WTC11 (cell line): ENCODE data around the gene CD101. TPM values are rescaled to one million over a fixed set of nuclear protein-coding genes. Genes with fewer than 3 reads are reported as not detected.

Experiments used
- ATAC-seq: fragments of 200-7000 bp; cut with Tn5 transposase; 2 replicates; pipeline ENCODE4 v1.10.0; 2021; ENCODE audit warnings: mild to moderate bottlenecking, moderate library complexity
- CTCF ChIA-PET: fragments of 300-600 bp; sonication (Branson Sonifier 250); formaldehyde crosslinking; loops from one replicate; lab custom pipeline; 2021; ENCODE audit warnings: antibody characterized with exemption; lab: Charles Lee
- POLR2A ChIA-PET: fragments of 350-600 bp; sonication (Branson Sonifier 250); formaldehyde crosslinking; loops from one replicate; lab custom pipeline; 2021; ENCODE audit warnings: antibody characterized with exemption; lab: Charles Lee
- DNase-seq: peaks from one replicate; pipeline ENCODE4 v3.0.0; 2021; ENCODE audit warnings: low spot score
- H3K27ac Mint-ChIP-seq: 2 replicates; pipeline ENCODE4 v1.8.0; 2021; ENCODE audit warnings: mixed read lengths
- H3K27me3 Mint-ChIP-seq: 2 replicates; pipeline ENCODE4 v1.8.0; 2021; ENCODE audit warnings: low read depth, mild to moderate bottlenecking, moderate library complexity, mixed read lengths
- H3K36me3 Mint-ChIP-seq: 2 replicates; pipeline ENCODE4 v1.8.0; 2021; ENCODE audit warnings: mixed read lengths
- H3K4me1 Mint-ChIP-seq: 2 replicates; pipeline ENCODE4 v1.8.0; 2022; ENCODE audit warnings: mixed read lengths
- H3K4me3 Mint-ChIP-seq: 2 replicates; pipeline ENCODE4 v1.8.0; 2021; ENCODE audit warnings: mild to moderate bottlenecking, moderate library complexity, mixed read lengths
- H3K9me3 Mint-ChIP-seq: 2 replicates; pipeline ENCODE4 v1.8.0; 2021; ENCODE audit warnings: mixed read lengths
- ETV6 ChIP-seq: sonication (generic); formaldehyde crosslinking; IDR thresholded peaks from 2 replicates; pipeline ENCODE4 v1.8.1; 2022; ENCODE audit warnings: mild to moderate bottlenecking, missing genetic modification reagents
- FOXJ3 ChIP-seq: sonication (generic); formaldehyde crosslinking; IDR thresholded peaks from 2 replicates; pipeline ENCODE4 v1.9.0; 2021; ENCODE audit warnings: missing genetic modification reagents, mild to moderate bottlenecking, borderline replicate concordance
- FOXP1 ChIP-seq: sonication (generic); formaldehyde crosslinking; IDR thresholded peaks from 2 replicates; pipeline ENCODE4 v1.8.0; 2022; ENCODE audit warnings: missing genetic modification reagents, mild to moderate bottlenecking, moderate library complexity, borderline replicate concordance
- GABPB1 ChIP-seq: sonication (generic); formaldehyde crosslinking; IDR thresholded peaks from 2 replicates; pipeline ENCODE4 v1.8.1; 2023; ENCODE audit warnings: mild to moderate bottlenecking, missing genetic modification reagents
- KAT7 ChIP-seq: sonication (generic); formaldehyde crosslinking; IDR thresholded peaks from 2 replicates; pipeline ENCODE4 v1.8.1; 2023; ENCODE audit warnings: missing genetic modification reagents, mild to moderate bottlenecking, borderline replicate concordance
- MXD4 ChIP-seq: fragments of 250-450 bp; sonication (Bioruptor Pico); IDR thresholded peaks from 2 replicates; pipeline ENCODE4 v1.8.0; 2021; ENCODE audit warnings: mild to moderate bottlenecking, moderate library complexity, borderline replicate concordance
- NR1H2 ChIP-seq: sonication (generic); formaldehyde crosslinking; IDR thresholded peaks from 2 replicates; pipeline ENCODE4 v1.9.0; 2021; ENCODE audit warnings: mild to moderate bottlenecking, moderate library complexity, missing genetic modification reagents
- NR2C2 ChIP-seq: sonication (generic); formaldehyde crosslinking; IDR thresholded peaks from 2 replicates; pipeline ENCODE4 v1.8.0; 2022; ENCODE audit warnings: mild to moderate bottlenecking, missing genetic modification reagents
- NR3C1 ChIP-seq: sonication (generic); formaldehyde crosslinking; conservative IDR thresholded peaks from 2 replicates; pipeline ENCODE4 v1.8.1; 2023; ENCODE audit warnings: low read depth, mild to moderate bottlenecking, missing genetic modification reagents
- OVOL2 ChIP-seq: fragments of 250-450 bp; sonication (Bioruptor Pico); IDR thresholded peaks from 2 replicates; pipeline ENCODE4 v1.9.0; 2021; ENCODE audit warnings: mild to moderate bottlenecking, borderline replicate concordance
- TP53 ChIP-seq: sonication (generic); formaldehyde crosslinking; IDR thresholded peaks from 2 replicates; pipeline ENCODE4 v1.8.1; 2023; ENCODE audit warnings: mild to moderate bottlenecking, missing genetic modification reagents
- ZNF138 ChIP-seq: sonication (generic); formaldehyde crosslinking; conservative IDR thresholded peaks from 2 replicates; pipeline ENCODE4 v1.8.1; 2022; ENCODE audit warnings: mild to moderate bottlenecking, moderate library complexity, missing genetic modification reagents
- ZNF396 ChIP-seq: fragments of 250-450 bp; sonication (Bioruptor Pico); IDR thresholded peaks from 2 replicates; pipeline ENCODE4 v1.8.0; 2021; ENCODE audit warnings: mild to moderate bottlenecking, moderate library complexity, borderline replicate concordance
- total RNA-seq: library from RNA; stranded (reverse); gene quantifications from 3 replicates; pipeline ENCODE4 v1.2.3, GENCODE V29; 2021
- TF ChIP-seq, protein P1 (sequence below): sonication (generic); formaldehyde crosslinking; IDR thresholded peaks from 2 replicates; pipeline ENCODE4 v1.8.0; 2022; ENCODE audit warnings: mild to moderate bottlenecking, missing genetic modification reagents
- TF ChIP-seq, protein P2 (sequence below): sonication (generic); formaldehyde crosslinking; IDR thresholded peaks from 2 replicates; pipeline ENCODE4 v1.8.1; 2022; ENCODE audit warnings: low read depth, mild to moderate bottlenecking, moderate library complexity, missing genetic modification reagents, borderline replicate concordance
- TF ChIP-seq, protein P3 (sequence below): sonication (generic); formaldehyde crosslinking; IDR thresholded peaks from 2 replicates; pipeline ENCODE4 v1.8.0; 2023; ENCODE audit warnings: missing genetic modification reagents
- TF ChIP-seq, protein P4 (sequence below): sonication (generic); formaldehyde crosslinking; IDR thresholded peaks from 2 replicates; pipeline ENCODE4 v1.8.1; 2022; ENCODE audit warnings: missing genetic modification reagents, borderline replicate concordance
- TF ChIP-seq, protein P5 (sequence below): sonication (generic); formaldehyde crosslinking; IDR thresholded peaks from 2 replicates; pipeline ENCODE4 v1.8.0; 2023; ENCODE audit warnings: mild to moderate bottlenecking, missing genetic modification reagents
- TF ChIP-seq, protein P6 (sequence below): fragments of 250-450 bp; sonication (Bioruptor Pico); conservative IDR thresholded peaks from 2 replicates; pipeline ENCODE4 v1.9.0; 2021; ENCODE audit warnings: mild to moderate bottlenecking
- TF ChIP-seq, protein P7 (sequence below): fragments of 250-450 bp; sonication (Bioruptor Pico); IDR thresholded peaks from 2 replicates; pipeline ENCODE4 v1.8.0; 2021; ENCODE audit warnings: mild to moderate bottlenecking

The CD101 gene
- total RNA-seq, 1 experiment from 2014 or later: 1.4 TPM

DNA sequence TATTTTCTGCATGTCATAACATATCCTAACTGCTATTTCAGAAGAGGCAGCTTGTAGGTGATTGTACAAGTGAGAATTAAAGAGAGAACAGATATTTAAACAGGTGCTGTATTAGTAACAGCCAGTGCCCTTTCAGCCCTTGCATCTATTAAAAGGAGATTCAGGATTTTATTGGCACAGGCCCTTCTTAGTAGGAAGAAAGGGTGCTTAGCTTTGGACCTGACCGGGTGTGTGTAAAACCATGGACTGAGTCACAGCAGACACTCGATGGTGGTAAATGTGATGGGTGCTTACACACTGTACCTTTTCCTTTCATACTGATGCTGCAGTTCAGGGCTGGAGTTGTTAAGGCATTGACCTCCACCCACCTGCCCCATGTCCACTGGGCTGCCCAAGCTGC, 12.7 kb upstream of the CD101 start:
- DNase-seq (no peak), ATAC-seq (no peak)
- Mint-ChIP-seq H3K27me3 (no peaks in the 10 kb centered on the region), H3K27ac (no peak overlapping the region), H3K4me1 (peaks cover 27% of the 10 kb centered on the region), H3K4me3 (no peak overlapping the region), H3K9me3 (peaks cover 16% of the 10 kb centered on the region), H3K36me3 (peaks cover 45% of the 10 kb centered on the region)
- CTCF ChIA-PET: interaction anchor here (1.0 kb wide), 1 partner anchor 490 kb away, joined by 3 read pairs; no protein-coding TSS in a partner anchor
- POLR2A ChIA-PET: no interaction called here
- TF ChIP-seq NR3C1 (CRISPR knock-in tag) (no peak), KAT7 (CRISPR knock-in tag) (no peak), NR1H2 (CRISPR knock-in tag) (no peak), OVOL2 (CRISPR knock-in tag) (no peak), NR2C2 (CRISPR knock-in tag) (no peak), ZNF396 (CRISPR knock-in tag) (no peak)
- TF ChIP-seq, protein P1, sequence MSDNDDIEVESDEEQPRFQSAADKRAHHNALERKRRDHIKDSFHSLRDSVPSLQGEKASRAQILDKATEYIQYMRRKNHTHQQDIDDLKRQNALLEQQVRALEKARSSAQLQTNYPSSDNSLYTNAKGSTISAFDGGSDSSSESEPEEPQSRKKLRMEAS (CRISPR knock-in tag): no peak
- TF ChIP-seq, protein P2, sequence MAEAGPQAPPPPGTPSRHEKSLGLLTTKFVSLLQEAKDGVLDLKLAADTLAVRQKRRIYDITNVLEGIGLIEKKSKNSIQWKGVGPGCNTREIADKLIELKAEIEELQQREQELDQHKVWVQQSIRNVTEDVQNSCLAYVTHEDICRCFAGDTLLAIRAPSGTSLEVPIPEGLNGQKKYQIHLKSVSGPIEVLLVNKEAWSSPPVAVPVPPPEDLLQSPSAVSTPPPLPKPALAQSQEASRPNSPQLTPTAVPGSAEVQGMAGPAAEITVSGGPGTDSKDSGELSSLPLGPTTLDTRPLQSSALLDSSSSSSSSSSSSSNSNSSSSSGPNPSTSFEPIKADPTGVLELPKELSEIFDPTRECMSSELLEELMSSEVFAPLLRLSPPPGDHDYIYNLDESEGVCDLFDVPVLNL (CRISPR knock-in tag): no peak
- TF ChIP-seq, protein P3, sequence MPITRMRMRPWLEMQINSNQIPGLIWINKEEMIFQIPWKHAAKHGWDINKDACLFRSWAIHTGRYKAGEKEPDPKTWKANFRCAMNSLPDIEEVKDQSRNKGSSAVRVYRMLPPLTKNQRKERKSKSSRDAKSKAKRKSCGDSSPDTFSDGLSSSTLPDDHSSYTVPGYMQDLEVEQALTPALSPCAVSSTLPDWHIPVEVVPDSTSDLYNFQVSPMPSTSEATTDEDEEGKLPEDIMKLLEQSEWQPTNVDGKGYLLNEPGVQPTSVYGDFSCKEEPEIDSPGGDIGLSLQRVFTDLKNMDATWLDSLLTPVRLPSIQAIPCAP (CRISPR knock-in tag): no peak
- TF ChIP-seq, protein P4, sequence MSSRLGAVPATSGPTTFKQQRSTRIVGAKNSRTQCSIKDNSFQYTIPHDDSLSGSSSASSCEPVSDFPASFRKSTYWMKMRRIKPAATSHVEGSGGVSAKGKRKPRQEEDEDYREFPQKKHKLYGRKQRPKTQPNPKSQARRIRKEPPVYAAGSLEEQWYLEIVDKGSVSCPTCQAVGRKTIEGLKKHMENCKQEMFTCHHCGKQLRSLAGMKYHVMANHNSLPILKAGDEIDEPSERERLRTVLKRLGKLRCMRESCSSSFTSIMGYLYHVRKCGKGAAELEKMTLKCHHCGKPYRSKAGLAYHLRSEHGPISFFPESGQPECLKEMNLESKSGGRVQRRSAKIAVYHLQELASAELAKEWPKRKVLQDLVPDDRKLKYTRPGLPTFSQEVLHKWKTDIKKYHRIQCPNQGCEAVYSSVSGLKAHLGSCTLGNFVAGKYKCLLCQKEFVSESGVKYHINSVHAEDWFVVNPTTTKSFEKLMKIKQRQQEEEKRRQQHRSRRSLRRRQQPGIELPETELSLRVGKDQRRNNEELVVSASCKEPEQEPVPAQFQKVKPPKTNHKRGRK (CRISPR knock-in tag): no peak
- TF ChIP-seq, protein P5, sequence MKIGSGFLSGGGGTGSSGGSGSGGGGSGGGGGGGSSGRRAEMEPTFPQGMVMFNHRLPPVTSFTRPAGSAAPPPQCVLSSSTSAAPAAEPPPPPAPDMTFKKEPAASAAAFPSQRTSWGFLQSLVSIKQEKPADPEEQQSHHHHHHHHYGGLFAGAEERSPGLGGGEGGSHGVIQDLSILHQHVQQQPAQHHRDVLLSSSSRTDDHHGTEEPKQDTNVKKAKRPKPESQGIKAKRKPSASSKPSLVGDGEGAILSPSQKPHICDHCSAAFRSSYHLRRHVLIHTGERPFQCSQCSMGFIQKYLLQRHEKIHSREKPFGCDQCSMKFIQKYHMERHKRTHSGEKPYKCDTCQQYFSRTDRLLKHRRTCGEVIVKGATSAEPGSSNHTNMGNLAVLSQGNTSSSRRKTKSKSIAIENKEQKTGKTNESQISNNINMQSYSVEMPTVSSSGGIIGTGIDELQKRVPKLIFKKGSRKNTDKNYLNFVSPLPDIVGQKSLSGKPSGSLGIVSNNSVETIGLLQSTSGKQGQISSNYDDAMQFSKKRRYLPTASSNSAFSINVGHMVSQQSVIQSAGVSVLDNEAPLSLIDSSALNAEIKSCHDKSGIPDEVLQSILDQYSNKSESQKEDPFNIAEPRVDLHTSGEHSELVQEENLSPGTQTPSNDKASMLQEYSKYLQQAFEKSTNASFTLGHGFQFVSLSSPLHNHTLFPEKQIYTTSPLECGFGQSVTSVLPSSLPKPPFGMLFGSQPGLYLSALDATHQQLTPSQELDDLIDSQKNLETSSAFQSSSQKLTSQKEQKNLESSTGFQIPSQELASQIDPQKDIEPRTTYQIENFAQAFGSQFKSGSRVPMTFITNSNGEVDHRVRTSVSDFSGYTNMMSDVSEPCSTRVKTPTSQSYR (CRISPR knock-in tag): no peak

DNA sequence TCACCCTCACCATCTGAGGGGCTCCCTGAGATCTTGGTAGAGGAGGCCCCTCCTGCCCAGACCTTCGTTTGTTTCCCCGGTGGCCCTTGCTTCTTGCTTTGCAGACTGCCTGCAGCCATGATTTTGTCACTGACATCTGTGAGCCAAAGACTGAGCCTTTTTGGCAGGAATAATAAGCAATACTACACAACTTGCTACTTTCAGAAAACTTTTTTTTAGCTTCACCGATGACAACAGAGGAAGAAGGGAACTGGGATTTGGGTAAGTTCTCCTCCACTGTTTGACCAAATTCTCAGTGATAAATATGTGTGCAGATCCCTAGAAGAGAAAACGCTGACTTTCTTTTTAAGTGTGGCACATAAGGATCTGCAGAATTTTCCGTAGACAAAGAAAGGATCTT, 11.7 kb upstream of the CD101 start:
- ATAC-seq (no peak), DNase-seq (no peak)
- Mint-ChIP-seq H3K27me3 (no peaks in the 10 kb centered on the region), H3K36me3 (peaks cover 40% of the 10 kb centered on the region), H3K4me3 (no peak overlapping the region), H3K9me3 (peaks cover 16% of the 10 kb centered on the region), H3K4me1 (peaks cover 27% of the 10 kb centered on the region), H3K27ac (peak overlapping the region; percentile 29; the same call in 1 of the 2 replicates)
- ChIA-PET POLR2A (no interaction called here), CTCF (no interaction called here)
- TF ChIP-seq TP53 (CRISPR knock-in tag) (no peak), MXD4 (CRISPR knock-in tag) (no peak), OVOL2 (CRISPR knock-in tag) (no peak), GABPB1 (CRISPR knock-in tag) (no peak), ETV6 (no peak), FOXJ3 (CRISPR knock-in tag) (no peak), FOXP1 (CRISPR knock-in tag) (no peak), ZNF138 (no peak)
- TF ChIP-seq, protein P6, sequence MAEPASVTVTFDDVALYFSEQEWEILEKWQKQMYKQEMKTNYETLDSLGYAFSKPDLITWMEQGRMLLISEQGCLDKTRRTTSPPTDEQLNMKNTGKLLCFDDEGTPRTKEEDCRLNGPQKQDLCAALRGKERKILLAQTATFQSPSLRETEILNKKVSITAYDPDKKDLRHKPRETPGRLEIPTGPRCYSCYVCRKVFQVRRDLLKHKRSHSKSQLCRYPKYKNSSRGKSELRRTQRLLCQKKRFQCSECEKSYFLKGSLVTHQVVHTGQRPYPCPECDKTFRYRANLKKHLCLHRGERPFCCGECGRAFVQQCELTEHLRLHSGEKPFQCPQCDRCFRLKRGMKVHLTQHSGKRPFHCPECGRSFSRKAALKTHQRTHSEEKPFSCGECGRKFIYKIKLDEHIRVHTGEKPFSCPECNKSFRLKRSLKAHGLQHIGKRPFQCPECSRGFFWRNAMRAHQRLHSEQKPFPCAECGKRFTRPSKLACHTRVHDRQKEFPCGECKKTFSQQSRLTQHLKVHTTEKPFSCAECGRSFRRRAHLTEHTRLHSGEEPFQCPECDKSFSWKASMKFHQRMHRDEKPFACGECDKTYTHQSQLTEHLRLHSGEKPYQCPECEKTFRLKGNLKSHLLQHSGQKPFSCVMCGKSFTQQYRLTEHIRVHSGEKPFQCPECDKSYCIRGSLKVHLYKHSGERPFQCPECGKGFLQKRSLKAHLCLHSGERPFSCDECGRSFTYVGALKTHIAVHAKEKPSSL (CRISPR knock-in tag): no peak
- TF ChIP-seq, protein P7, sequence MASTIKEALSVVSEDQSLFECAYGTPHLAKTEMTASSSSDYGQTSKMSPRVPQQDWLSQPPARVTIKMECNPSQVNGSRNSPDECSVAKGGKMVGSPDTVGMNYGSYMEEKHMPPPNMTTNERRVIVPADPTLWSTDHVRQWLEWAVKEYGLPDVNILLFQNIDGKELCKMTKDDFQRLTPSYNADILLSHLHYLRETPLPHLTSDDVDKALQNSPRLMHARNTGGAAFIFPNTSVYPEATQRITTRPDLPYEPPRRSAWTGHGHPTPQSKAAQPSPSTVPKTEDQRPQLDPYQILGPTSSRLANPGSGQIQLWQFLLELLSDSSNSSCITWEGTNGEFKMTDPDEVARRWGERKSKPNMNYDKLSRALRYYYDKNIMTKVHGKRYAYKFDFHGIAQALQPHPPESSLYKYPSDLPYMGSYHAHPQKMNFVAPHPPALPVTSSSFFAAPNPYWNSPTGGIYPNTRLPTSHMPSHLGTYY (CRISPR knock-in tag): no peak
